Activated naive CD8-positive, alpha-beta T cell treated with anti-CD3 and anti-CD28 coated beads, Interleukin-2, amount 10 ng/mL, durations not matched to agents 7 days and 5 days (primary cell): ENCODE measurements around the gene COL6A2. TPM values are rescaled to one million over a fixed set of nuclear protein-coding genes. Genes with fewer than 3 reads are reported as not detected.
"Not testable (repeated sequence)": the region's sequence is repeated elsewhere in the genome, so short reads cannot be mapped to it uniquely, and the experiment has no call there.

Experiments
- ATAC-seq: fragments of 150-1000 bp; cut with Tn5 transposase; one replicate; pipeline ENCODE4 v1.10.0; 2021; ENCODE audit warnings: low read depth, moderate library complexity
- POLR2A ChIA-PET: fragments of 350-600 bp; sonication (Branson Sonifier 250); formaldehyde crosslinking; loops from one replicate; lab custom pipeline; 2021; ENCODE audit warnings: antibody characterized with exemption; lab: Charles Lee
- DNase-seq: peaks from one replicate; pipeline ENCODE4 v3.0.0; 2021
- H3K27ac Mint-ChIP-seq: one replicate; pipeline ENCODE4 v1.8.0; 2022; ENCODE audit warnings: mild to moderate bottlenecking, mixed read lengths
- H3K27me3 Mint-ChIP-seq: one replicate; pipeline ENCODE4 v1.8.0; 2022; ENCODE audit warnings: mild to moderate bottlenecking, moderate library complexity, mixed read lengths
- H3K36me3 Mint-ChIP-seq: one replicate; pipeline ENCODE4 v1.8.0; 2021; ENCODE audit warnings: mild to moderate bottlenecking, mixed read lengths
- H3K4me1 Mint-ChIP-seq: one replicate; pipeline ENCODE4 v1.8.0; 2021; ENCODE audit warnings: mixed read lengths
- H3K4me3 Mint-ChIP-seq: one replicate; pipeline ENCODE4 v1.8.0; 2022; ENCODE audit warnings: mild to moderate bottlenecking, moderate library complexity, mixed read lengths
- H3K9me3 Mint-ChIP-seq: one replicate; pipeline ENCODE4 v1.8.0; 2021; ENCODE audit warnings: mixed read lengths
- total RNA-seq, 2 experiments: library from RNA; stranded (reverse); gene quantifications; one replicate each; pipeline ENCODE4 v1.2.3, GENCODE V29; 2021

Gene COL6A2
- total RNA-seq, 2 experiments from 2014 or later, result 23.8 to 23.9 TPM

- Mint-ChIP-seq H3K4me1 (no peaks in the 10 kb centered on the region), H3K4me3 (no peak overlapping the region), H3K9me3 (no peaks in the 10 kb centered on the region), H3K27ac (no peak overlapping the region), H3K27me3 (no peaks in the 10 kb centered on the region), H3K36me3 (no peaks in the 10 kb centered on the region)
- POLR2A ChIA-PET, result no interaction called here
- DNase-seq (no peak), ATAC-seq (no peak)
These were observed 31.1 kb downstream of the COL6A2 start for GRCh38 chr21:46128933-46129571.

GRCh38 chr21:46129846-46130651, 32.1 kb downstream of the COL6A2 start:
- ATAC-seq (no peak), DNase-seq (no peak)
- H3K4me3 Mint-ChIP-seq, result no peak overlapping the region
- H3K27me3 Mint-ChIP-seq, result no peaks in the 10 kb centered on the region
- POLR2A ChIA-PET, result no interaction called here
- no peaks in the 10 kb centered on the region for H3K9me3 Mint-ChIP-seq
- H3K36me3 Mint-ChIP-seq, result no peaks in the 10 kb centered on the region
- H3K27ac Mint-ChIP-seq, result no peak overlapping the region
- no peaks in the 10 kb centered on the region for H3K4me1 Mint-ChIP-seq

GRCh38 chr21:46130831-46131587, 33.1 kb downstream of the COL6A2 start:
- ATAC-seq (no peak), DNase-seq (no peak)
- H3K27me3 Mint-ChIP-seq, result no peaks in the 10 kb centered on the region
- no peaks in the 10 kb centered on the region for H3K36me3 Mint-ChIP-seq
- POLR2A ChIA-PET, result no interaction called here
- H3K27ac Mint-ChIP-seq, result no peak overlapping the region
- no peaks in the 10 kb centered on the region for H3K4me1 Mint-ChIP-seq
- no peak overlapping the region for H3K4me3 Mint-ChIP-seq
- no peaks in the 10 kb centered on the region for H3K9me3 Mint-ChIP-seq

GRCh38 chr21:46131588-46131837, 33.6 kb downstream of the COL6A2 start:
- Mint-ChIP-seq H3K9me3 (no peaks in the 10 kb centered on the region), H3K4me3 (no peak overlapping the region), H3K27ac (no peak overlapping the region), H3K27me3 (no peaks in the 10 kb centered on the region), H3K36me3 (no peaks in the 10 kb centered on the region), H3K4me1 (no peaks in the 10 kb centered on the region)
- DNase-seq (no peak), ATAC-seq (no peak)
- POLR2A ChIA-PET, result no interaction called here

- H3K27me3 Mint-ChIP-seq, result no peaks in the 10 kb centered on the region
- POLR2A ChIA-PET, result no interaction called here
- ATAC-seq (no peak), DNase-seq (no peak)
- no peak overlapping the region for H3K27ac Mint-ChIP-seq
- H3K4me3 Mint-ChIP-seq, result no peak overlapping the region
- no peaks in the 10 kb centered on the region for H3K36me3 Mint-ChIP-seq
- H3K4me1 Mint-ChIP-seq, result no peaks in the 10 kb centered on the region
- H3K9me3 Mint-ChIP-seq, result no peaks in the 10 kb centered on the region
These were observed 34.1 kb downstream of the COL6A2 start for GRCh38 chr21:46131838-46132651.

DNA sequence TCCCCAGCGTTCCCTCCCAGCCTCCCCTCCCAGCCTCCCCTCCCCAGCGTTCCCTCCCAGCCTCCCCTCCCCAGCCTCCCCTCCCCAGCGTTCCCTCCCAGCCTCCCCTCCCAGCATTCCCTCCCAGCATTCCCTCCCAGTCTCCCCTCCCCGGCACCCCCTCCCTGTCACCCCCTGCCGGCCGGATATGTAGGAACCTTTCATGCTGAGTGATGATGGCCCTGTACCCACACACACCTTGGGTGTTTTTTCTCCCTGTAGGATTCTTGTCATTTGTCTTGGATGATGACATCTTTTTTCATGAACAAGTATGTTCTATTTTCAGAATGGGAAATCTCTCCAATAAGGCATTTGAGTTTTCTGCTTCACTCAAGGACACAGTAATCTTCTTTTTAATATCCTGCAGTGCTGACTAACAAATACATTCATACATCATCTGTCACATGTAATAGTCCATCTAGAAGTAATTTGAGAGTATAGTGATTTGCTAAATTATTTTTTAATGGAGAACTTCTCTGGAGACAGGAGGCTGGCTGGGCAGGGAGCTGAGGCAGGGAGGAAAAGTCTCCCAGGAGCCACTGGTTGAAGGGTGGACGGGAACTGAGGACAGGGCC, 38.0 kb downstream of the COL6A2 start:
- no peaks in the 10 kb centered on the region for H3K9me3 Mint-ChIP-seq
- H3K36me3 Mint-ChIP-seq, result no peaks in the 10 kb centered on the region
- H3K4me3 Mint-ChIP-seq, result no peak overlapping the region
- ATAC-seq, result no peak
- no peaks in the 10 kb centered on the region for H3K27me3 Mint-ChIP-seq
- H3K27ac Mint-ChIP-seq, result no peak overlapping the region
- POLR2A ChIA-PET, result no interaction called here
- H3K4me1 Mint-ChIP-seq, result no peaks in the 10 kb centered on the region
- DNase-seq, result no peak

- H3K4me3 Mint-ChIP-seq, result no peak overlapping the region
- DNase-seq, result no peak
- peaks cover 2% of the 10 kb centered on the region for H3K4me1 Mint-ChIP-seq
- no peaks in the 10 kb centered on the region for H3K36me3 Mint-ChIP-seq
- no peaks in the 10 kb centered on the region for H3K27me3 Mint-ChIP-seq
- no peaks in the 10 kb centered on the region for H3K9me3 Mint-ChIP-seq
- H3K27ac Mint-ChIP-seq, result no peak overlapping the region
- POLR2A ChIA-PET, result no interaction called here
- ATAC-seq, result no peak
These were observed 38.9 kb downstream of the COL6A2 start for GRCh38 chr21:46136739-46137349.

GRCh38 chr21:46137908-46138307, 40.0 kb downstream of the COL6A2 start:
- H3K4me1 Mint-ChIP-seq, result peaks cover 5% of the 10 kb centered on the region
- POLR2A ChIA-PET, result interaction anchor here (0.6 kb wide), 1 partner anchor 161 kb away, joined by 5 read pairs; no protein-coding TSS in a partner anchor
- H3K27me3 Mint-ChIP-seq, result no peaks in the 10 kb centered on the region
- ATAC-seq (no peak), DNase-seq (no peak)
- no peaks in the 10 kb centered on the region for H3K9me3 Mint-ChIP-seq
- H3K36me3 Mint-ChIP-seq, result no peaks in the 10 kb centered on the region
- no peak overlapping the region for H3K27ac Mint-ChIP-seq
- H3K4me3 Mint-ChIP-seq, result no peak overlapping the region

- DNase-seq (no peak), ATAC-seq (no peak)
- Mint-ChIP-seq H3K4me1 (peaks cover 6% of the 10 kb centered on the region), H3K27ac (no peak overlapping the region), H3K36me3 (no peaks in the 10 kb centered on the region), H3K4me3 (no peak overlapping the region), H3K27me3 (no peaks in the 10 kb centered on the region), H3K9me3 (no peaks in the 10 kb centered on the region)
- POLR2A ChIA-PET, result interaction anchor here (0.6 kb wide), 1 partner anchor 161 kb away, joined by 5 read pairs; no protein-coding TSS in a partner anchor
These were observed 40.6 kb downstream of the COL6A2 start for GRCh38 chr21:46138383-46138970.

DNA sequence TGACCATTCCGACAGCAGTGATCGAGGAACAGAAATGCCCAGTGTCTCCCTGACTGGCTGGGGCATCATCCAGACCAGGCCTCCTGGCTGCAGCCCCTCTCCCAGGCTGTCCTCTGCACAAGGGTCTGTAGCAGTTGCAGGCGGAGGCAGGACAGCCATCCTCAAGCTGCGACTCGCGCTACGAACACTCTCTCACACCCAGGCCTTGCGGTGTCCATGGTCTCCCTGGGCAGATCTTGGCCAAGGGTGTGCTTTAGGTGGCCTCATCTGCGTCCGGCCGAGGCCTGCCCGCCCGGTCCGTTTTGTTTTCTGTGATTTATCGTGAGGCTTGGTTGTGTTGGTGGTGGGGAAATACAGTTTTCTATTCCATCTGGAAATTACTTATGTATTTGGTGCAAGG, 41.8 kb downstream of the COL6A2 start:
- DNase-seq (no peak), ATAC-seq (no peak)
- peaks cover 13% of the 10 kb centered on the region for H3K4me1 Mint-ChIP-seq
- H3K9me3 Mint-ChIP-seq, result no peaks in the 10 kb centered on the region
- no peak overlapping the region for H3K27ac Mint-ChIP-seq
- H3K27me3 Mint-ChIP-seq, result no peaks in the 10 kb centered on the region
- H3K36me3 Mint-ChIP-seq, result no peaks in the 10 kb centered on the region
- no peak overlapping the region for H3K4me3 Mint-ChIP-seq
- POLR2A ChIA-PET, result no interaction called here

DNA sequence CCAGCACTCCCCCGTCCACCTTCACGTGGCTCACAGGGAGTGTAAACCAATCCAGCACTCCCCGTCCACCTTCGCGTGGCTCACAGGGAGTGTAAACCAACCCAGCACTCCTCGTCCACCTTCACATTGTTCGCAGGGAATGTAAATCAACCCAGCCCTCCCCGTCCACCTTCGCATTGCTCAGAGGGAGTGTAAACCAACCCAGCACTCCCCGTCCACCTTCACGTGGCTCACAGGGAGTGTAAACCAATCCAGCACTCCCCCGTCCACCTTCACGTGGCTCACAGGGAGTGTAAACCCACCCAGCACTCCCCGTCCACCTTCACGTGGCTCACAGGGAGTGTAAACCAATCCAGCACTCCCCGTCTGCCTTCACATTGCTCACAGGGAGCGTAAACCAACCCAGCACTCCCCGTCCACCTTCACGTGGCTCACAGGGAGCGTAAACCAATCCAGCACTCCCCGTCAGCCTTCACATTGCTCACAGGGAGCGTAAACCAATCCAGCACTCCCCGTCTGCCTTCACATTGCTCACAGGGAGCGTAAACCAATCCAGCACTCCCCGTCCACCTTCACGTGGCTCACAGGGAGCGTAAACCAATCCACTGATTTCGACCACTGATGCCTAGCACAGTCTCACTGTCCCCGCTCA, 42.6 kb downstream of the COL6A2 start:
- H3K4me3 Mint-ChIP-seq, DNase-seq, H3K27ac Mint-ChIP-seq, H3K36me3 Mint-ChIP-seq, POLR2A ChIA-PET, H3K9me3 Mint-ChIP-seq, ATAC-seq, H3K27me3 Mint-ChIP-seq: not testable (repeated sequence)
- H3K4me1 Mint-ChIP-seq, result peaks cover 15% of the 10 kb centered on the region
